Mucosa of stomach (tissue), 1 donor: Measurements from ENCODE around the gene PDE6C.

Experiments
- H3K27me3 ChIP-seq: one replicate; pipeline ENCODE4 v1.7.0; 2013; ENCODE audit warnings: mild to moderate bottlenecking, low read length; ENCODE audit not compliant: control insufficient read depth, insufficient read depth
- H3K36me3 ChIP-seq: one replicate; pipeline ENCODE4 v1.7.0; 2013; ENCODE audit warnings: low read length; ENCODE audit not compliant: control insufficient read depth, insufficient read depth
- H3K4me1 ChIP-seq: one replicate; pipeline ENCODE4 v1.7.0; 2013; ENCODE audit warnings: mild to moderate bottlenecking, low read length; ENCODE audit not compliant: control insufficient read depth, insufficient read depth
- H3K4me3 ChIP-seq: one replicate; pipeline ENCODE4 v1.7.0; 2013; ENCODE audit warnings: low read length
- H3K9ac ChIP-seq: one replicate; pipeline ENCODE4 v1.7.0; 2013; ENCODE audit warnings: mild to moderate bottlenecking, low read length, moderate library complexity
- H3K9me3 ChIP-seq: one replicate; pipeline ENCODE4 v1.7.0; 2013; ENCODE audit warnings: mild to moderate bottlenecking, low read length, moderate library complexity; ENCODE audit not compliant: control insufficient read depth
- donor health status: Pancreatic carcinoma.

PDE6C gene

DNA sequence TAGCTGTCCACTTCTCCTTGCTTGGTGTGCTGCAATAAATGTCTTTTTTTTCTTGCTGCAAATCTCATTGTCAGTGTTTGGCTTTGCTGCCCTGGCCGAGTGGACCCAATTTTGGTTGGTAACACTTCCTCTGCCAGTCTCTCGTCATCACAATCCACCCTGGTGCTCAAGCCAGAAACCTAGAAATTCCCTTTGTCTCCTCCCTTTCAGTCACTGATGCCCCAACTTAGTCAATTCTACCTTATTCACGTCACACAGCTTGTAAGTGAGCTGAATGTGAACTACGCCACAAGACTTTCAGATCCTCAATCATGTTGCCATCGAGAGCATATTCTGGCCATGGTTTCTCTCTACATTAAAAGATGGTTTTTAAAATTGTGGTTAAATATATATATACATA is 103.0 kb downstream of the PDE6C start:
- no peaks in the 10 kb centered on the region for H3K27me3 ChIP-seq
- H3K9ac ChIP-seq = no peak overlapping the region
- no peaks in the 10 kb centered on the region for H3K9me3 ChIP-seq
- no peaks in the 10 kb centered on the region for H3K36me3 ChIP-seq
- H3K4me1 ChIP-seq = no peaks in the 10 kb centered on the region
- H3K4me3 ChIP-seq = no peak overlapping the region
